Activated CD8-positive, alpha-beta T cell treated with anti-CD3 and anti-CD28 coated beads for 36 hours (primary cell): ENCODE data around the gene MTX1. TPM values are rescaled to one million over a fixed set of nuclear protein-coding genes. Genes with fewer than 3 reads are reported as not detected.
"Not testable (repeated sequence)": the region's sequence is repeated elsewhere in the genome, so short reads cannot be mapped to it uniquely, and the experiment has no call there.

Experiments
- ATAC-seq: fragments of 200-7000 bp; cut with Tn5 transposase; one replicate; pipeline ENCODE4 v1.10.0; 2021; ENCODE audit warnings: mild to moderate bottlenecking, moderate library complexity
- CTCF ChIA-PET: fragments of 350-600 bp; sonication (Branson Sonifier 250); formaldehyde crosslinking; loops from one replicate; lab custom pipeline; 2021; ENCODE audit warnings: antibody characterized with exemption; lab: Charles Lee
- POLR2A ChIA-PET: fragments of 350-600 bp; sonication (Branson Sonifier 250); formaldehyde crosslinking; loops from one replicate; lab custom pipeline; 2021; ENCODE audit warnings: antibody characterized with exemption; lab: Charles Lee
- DNase-seq: peaks from one replicate; pipeline ENCODE4 v3.0.0-alpha.2; 2020
- H3K27ac Mint-ChIP-seq: one replicate; pipeline ENCODE4 v1.8.0; 2021; ENCODE audit warnings: mild to moderate bottlenecking, mixed read lengths
- H3K27me3 Mint-ChIP-seq: one replicate; pipeline ENCODE4 v1.8.0; 2021; ENCODE audit warnings: mixed read lengths
- H3K36me3 Mint-ChIP-seq: one replicate; pipeline ENCODE4 v1.8.0; 2021; ENCODE audit warnings: low read depth, mixed read lengths
- H3K4me1 Mint-ChIP-seq: one replicate; pipeline ENCODE4 v1.8.0; 2021; ENCODE audit warnings: low read depth, mixed read lengths
- H3K4me3 Mint-ChIP-seq: one replicate; pipeline ENCODE4 v1.8.0; 2021; ENCODE audit warnings: mild to moderate bottlenecking, moderate library complexity, mixed read lengths
- H3K9me3 Mint-ChIP-seq: one replicate; pipeline ENCODE4 v1.8.0; 2021; ENCODE audit warnings: mixed read lengths
- intact Hi-C: fragments of 100-400 bp; cut with micrococcal nuclease; formaldehyde crosslinking; loops from one replicate; pipeline ENCODE4 v1.10.0; 2022
- total RNA-seq, 2 experiments: library from RNA; stranded (reverse); gene quantifications; one replicate each; pipeline ENCODE4 v1.2.3, GENCODE V29; 2021
- TF ChIP-seq, protein P1 (sequence below): fragments of 200-600 bp; IDR thresholded peaks from one replicate; pipeline ENCODE4 v1.8.0; 2022; ENCODE audit warnings: antibody characterized with exemption, mild to moderate bottlenecking

MTX1 gene
- total RNA-seq, 2 experiments from 2014 or later, result 59.2 to 61.0 TPM

DNA sequence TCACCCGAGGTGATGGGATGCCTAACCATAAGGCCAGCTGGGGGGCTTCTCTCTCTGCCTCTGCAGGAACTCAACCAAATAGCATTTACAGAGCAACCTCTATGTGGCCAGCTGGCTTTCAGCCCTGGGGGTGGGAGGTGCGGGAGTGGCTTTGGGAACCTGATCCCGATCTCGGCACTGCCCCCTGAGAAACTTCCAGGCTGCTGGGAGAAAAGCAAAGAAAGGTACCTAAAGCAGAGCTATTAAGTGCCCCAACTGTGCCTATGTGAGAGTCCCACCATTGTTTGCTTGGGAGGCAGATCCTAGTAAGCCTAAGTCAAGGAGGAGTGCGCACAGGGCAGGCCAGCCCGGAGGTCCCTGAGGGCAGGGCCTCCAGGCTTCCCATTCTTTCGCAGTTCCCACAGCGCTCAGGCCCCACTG, 42.4 kb upstream of the MTX1 start:
- no peaks in the 10 kb centered on the region for H3K27me3 Mint-ChIP-seq
- ChIA-PET CTCF (interaction anchor here (1.2 to 13.3 kb wide), 10 partner anchors 9 to 115 kb away, joined by 3 to 312 read pairs (median 12); partner anchors contain the start of gene ADAM15), POLR2A (interaction anchor here (1.1 to 2.0 kb wide), 3 partner anchors 9 to 74 kb away, joined by 3 to 6 read pairs (median 3); no protein-coding TSS in a partner anchor)
- peaks cover 11% of the 10 kb centered on the region for H3K4me1 Mint-ChIP-seq
- TF ChIP-seq, protein P1, sequence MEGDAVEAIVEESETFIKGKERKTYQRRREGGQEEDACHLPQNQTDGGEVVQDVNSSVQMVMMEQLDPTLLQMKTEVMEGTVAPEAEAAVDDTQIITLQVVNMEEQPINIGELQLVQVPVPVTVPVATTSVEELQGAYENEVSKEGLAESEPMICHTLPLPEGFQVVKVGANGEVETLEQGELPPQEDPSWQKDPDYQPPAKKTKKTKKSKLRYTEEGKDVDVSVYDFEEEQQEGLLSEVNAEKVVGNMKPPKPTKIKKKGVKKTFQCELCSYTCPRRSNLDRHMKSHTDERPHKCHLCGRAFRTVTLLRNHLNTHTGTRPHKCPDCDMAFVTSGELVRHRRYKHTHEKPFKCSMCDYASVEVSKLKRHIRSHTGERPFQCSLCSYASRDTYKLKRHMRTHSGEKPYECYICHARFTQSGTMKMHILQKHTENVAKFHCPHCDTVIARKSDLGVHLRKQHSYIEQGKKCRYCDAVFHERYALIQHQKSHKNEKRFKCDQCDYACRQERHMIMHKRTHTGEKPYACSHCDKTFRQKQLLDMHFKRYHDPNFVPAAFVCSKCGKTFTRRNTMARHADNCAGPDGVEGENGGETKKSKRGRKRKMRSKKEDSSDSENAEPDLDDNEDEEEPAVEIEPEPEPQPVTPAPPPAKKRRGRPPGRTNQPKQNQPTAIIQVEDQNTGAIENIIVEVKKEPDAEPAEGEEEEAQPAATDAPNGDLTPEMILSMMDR, result no peak
- H3K9me3 Mint-ChIP-seq, result no peaks in the 10 kb centered on the region
- DNase-seq, result no peak
- no peak overlapping the region for H3K27ac Mint-ChIP-seq
- H3K36me3 Mint-ChIP-seq, result peaks cover 15% of the 10 kb centered on the region
- no peak for ATAC-seq
- no peak overlapping the region for H3K4me3 Mint-ChIP-seq
- intact Hi-C loops, result loop anchor here (2.0 to 5.0 kb wide), 2 partner anchors 59 to 71 kb away; no protein-coding TSS in a partner anchor

DNA sequence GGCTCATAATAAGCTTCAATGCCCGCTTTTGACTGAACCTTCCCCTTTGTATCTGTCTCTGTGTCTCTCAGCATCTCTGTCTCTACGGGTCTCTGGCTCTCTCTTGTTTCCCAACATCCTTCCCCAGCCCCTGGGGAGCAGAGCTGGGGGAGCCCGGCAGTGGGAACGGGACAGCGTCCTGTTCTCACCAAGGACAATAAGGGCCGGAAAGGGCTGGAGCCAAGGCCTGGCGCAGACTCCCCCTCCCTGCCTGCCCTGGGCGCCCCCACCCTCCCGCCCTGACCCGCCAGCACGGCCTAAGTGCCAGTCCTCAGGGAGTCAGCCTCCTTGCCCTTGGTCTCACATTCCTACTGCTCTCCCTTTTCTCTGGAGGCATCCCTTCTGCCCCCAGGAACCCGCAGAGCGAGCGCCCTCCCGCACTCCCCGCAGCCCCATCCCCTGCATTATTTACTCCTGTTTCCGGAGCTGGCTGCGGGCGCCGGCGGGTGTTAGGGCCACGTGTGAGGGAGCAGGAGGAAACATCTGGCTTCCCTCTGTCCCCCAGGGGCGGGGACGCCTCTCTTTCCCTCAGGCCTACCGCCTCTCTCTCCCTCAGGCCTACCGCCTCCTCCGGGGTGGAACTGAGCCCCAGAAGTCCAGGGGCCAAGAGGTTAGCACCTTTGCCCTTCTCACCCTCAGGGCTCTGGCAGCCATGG, 41.9 kb upstream of the MTX1 start:
- no peaks in the 10 kb centered on the region for H3K27me3 Mint-ChIP-seq
- no peak overlapping the region for H3K27ac Mint-ChIP-seq
- TF ChIP-seq, protein P1, result no peak
- peaks cover 15% of the 10 kb centered on the region for H3K36me3 Mint-ChIP-seq
- intact Hi-C loops, result loop anchor here (2.0 to 5.0 kb wide), 2 partner anchors 59 to 72 kb away; no protein-coding TSS in a partner anchor
- H3K4me3 Mint-ChIP-seq, result peak overlapping the region; percentile 45
- ATAC-seq (peak; percentile 2), DNase-seq (no peak)
- POLR2A ChIA-PET, result interaction anchor here (1.1 to 2.1 kb wide), 5 partner anchors 9 to 75 kb away, joined by 3 to 10 read pairs (median 4); no protein-coding TSS in a partner anchor
- peaks cover 16% of the 10 kb centered on the region for H3K4me1 Mint-ChIP-seq
- CTCF ChIA-PET, result interaction anchor here (0.7 to 13.3 kb wide), 24 partner anchors 9 to 211 kb away, joined by 3 to 312 read pairs (median 8); partner anchors contain the start of genes ADAM15, EFNA4, PBXIP1 and SLC50A1
- no peaks in the 10 kb centered on the region for H3K9me3 Mint-ChIP-seq

DNA sequence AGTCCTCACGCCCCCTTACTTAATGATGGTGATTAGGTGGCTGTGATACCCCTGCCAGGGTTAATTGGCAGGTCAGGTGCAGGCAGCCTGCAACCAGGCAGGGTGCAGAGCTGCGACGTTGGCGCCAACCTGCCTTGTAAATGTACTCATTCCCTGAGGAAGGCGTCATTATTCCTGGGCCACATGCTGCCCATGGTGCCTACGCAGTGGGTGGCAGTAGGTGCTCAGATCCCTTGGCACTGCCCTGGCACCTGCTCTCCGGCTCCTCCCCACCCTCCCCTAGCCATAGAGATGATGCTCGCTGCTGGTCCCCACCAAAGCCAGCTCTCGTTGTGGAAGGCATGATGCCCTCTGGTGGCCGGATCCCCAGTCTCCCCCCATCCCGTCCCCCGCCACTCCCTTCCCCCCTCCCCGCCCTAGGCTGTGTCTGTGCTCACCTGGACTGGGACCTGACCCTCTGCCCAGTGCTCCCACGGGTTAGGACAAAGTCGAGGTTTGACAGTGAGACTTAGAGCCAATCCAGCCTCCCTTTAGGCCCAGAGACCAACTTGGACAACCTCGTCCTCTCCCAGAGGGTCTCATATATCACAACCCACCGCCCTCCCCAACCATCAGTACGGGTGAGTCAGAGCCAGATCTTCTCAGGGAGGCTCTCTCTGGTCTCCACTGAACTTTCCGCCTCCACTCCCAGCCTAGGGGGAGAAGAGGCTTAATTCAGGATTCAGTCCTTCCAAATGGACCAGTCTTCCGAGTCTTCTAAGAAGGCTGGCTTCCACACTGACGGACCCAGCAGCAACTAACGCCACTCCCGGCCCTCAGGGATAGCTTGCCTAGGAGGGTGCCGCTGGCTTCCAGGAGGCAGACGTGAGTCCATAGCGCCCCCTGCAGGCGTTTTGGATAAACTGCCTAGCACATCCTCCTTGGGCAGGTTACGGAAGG, 41.1 kb upstream of the MTX1 start:
- H3K27me3 Mint-ChIP-seq, result no peaks in the 10 kb centered on the region
- ATAC-seq, result peak; percentile 82
- intact Hi-C loops, result loop anchor here (2.0 to 5.0 kb wide), 2 partner anchors 60 to 73 kb away; no protein-coding TSS in a partner anchor
- peaks cover 25% of the 10 kb centered on the region for H3K4me1 Mint-ChIP-seq
- DNase-seq, result peak; percentile 94
- no peaks in the 10 kb centered on the region for H3K9me3 Mint-ChIP-seq
- TF ChIP-seq, protein P1, result peak; percentile 90
- H3K36me3 Mint-ChIP-seq, result peaks cover 21% of the 10 kb centered on the region
- CTCF ChIA-PET, result interaction anchor here (0.6 to 13.3 kb wide), 36 partner anchors 9 to 212 kb away, joined by 3 to 312 read pairs (median 6); partner anchors contain the start of genes EFNA4, MTX1, PBXIP1 and SLC50A1
- peak overlapping the region; percentile 50 for H3K4me3 Mint-ChIP-seq
- POLR2A ChIA-PET, result interaction anchor here (0.6 to 2.1 kb wide), 5 partner anchors 8 to 87 kb away, joined by 3 to 10 read pairs (median 4); no protein-coding TSS in a partner anchor
- H3K27ac Mint-ChIP-seq, result no peak overlapping the region

DNA sequence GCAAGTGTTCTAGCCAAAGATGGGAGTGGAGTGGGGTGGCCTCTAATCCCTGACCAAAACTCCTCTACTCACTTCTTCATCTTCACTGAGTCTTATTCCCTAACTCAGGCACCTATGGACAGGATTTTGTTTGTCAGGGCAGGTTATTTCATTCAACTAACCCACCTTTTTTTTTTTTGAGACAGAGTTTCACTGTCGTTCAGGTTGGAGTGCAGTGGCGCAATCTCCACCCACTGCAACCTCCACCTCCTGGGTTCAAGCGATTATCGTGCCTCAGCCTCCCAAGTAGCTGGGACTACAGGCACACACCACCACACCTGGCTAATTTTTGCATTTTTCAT, 40.4 kb upstream of the MTX1 start:
- peaks cover 26% of the 10 kb centered on the region for H3K4me1 Mint-ChIP-seq
- ChIA-PET POLR2A (interaction anchor here (0.6 to 2.1 kb wide), 5 partner anchors 29 to 1077 kb away, joined by 3 to 10 read pairs (median 4); no protein-coding TSS in a partner anchor), CTCF (interaction anchor here (0.7 to 13.3 kb wide), 30 partner anchors 9 to 116 kb away, joined by 3 to 312 read pairs (median 6); partner anchors contain the start of genes EFNA4, MTX1, SLC50A1 and THBS3)
- not testable (repeated sequence) for H3K4me3 Mint-ChIP-seq, H3K27me3 Mint-ChIP-seq, ATAC-seq, H3K9me3 Mint-ChIP-seq, DNase-seq, H3K27ac Mint-ChIP-seq
- intact Hi-C loops, result loop anchor here (5.0 kb wide), 1 partner anchor 61 kb away; no protein-coding TSS in a partner anchor
- H3K36me3 Mint-ChIP-seq, result peaks cover 22% of the 10 kb centered on the region
